ENCODE measurements around the gene PAPPA2.

Gene PAPPA2

GRCh38 chr1:176876966-176877515, 414.1 kb downstream of the PAPPA2 start:
- Histone ChIP-seq H3K36me3 (ENCODE audit: insufficient read depth, low read length) (no peaks in the 10 kb centered on the region), H3K27me3 (ENCODE audit: control insufficient read depth in 1 of 2, insufficient read depth in 2 of 2, low read length in 2 of 2) (no peaks in the 10 kb centered on the region)

GRCh38 chr1:176877557-176877956, 414.6 kb downstream of the PAPPA2 start:
- H3K36me3 ChIP-seq (ENCODE audit: insufficient read depth, low read length), result no peaks in the 10 kb centered on the region
- H3K4me1 ChIP-seq (ENCODE audit: insufficient read depth, low read length), result peaks cover 5% of the 10 kb centered on the region
- H3K4me3 ChIP-seq (ENCODE audit: low read depth in 1 of 2, low read length in 2 of 2), result no peak overlapping the region
- H3K27ac ChIP-seq (ENCODE audit: low read depth, low read length), result no peak overlapping the region
- H3K27me3 ChIP-seq (ENCODE audit: control insufficient read depth in 1 of 2, insufficient read depth in 2 of 2, low read length in 2 of 2), result no peaks in the 10 kb centered on the region
- H3K9me3 ChIP-seq (ENCODE audit: low read length), result no peaks in the 10 kb centered on the region
- H3K9ac ChIP-seq (ENCODE audit: low read length), result no peak overlapping the region

More at GRCh38 chr1:176876966-176877515, 414.1 kb downstream of the PAPPA2 start:
- no peak overlapping the region for H3K27ac ChIP-seq (ENCODE audit: low read depth, low read length)
- H3K9me3 ChIP-seq (ENCODE audit: low read length), result no peaks in the 10 kb centered on the region
- H3K9ac ChIP-seq (ENCODE audit: low read length), result no peak overlapping the region
- H3K4me1 ChIP-seq (ENCODE audit: insufficient read depth, low read length), result peaks cover 5% of the 10 kb centered on the region
- H3K4me3 ChIP-seq (ENCODE audit: low read depth in 1 of 2, low read length in 2 of 2), result no peak overlapping the region

GRCh38 chr1:176878750-176879536, 416.0 kb downstream of the PAPPA2 start:
- Histone ChIP-seq H3K4me3 (ENCODE audit: low read depth in 1 of 2, low read length in 2 of 2) (no peak overlapping the region), H3K9me3 (ENCODE audit: low read length) (no peaks in the 10 kb centered on the region), H3K4me1 (ENCODE audit: insufficient read depth, low read length) (peaks cover 5% of the 10 kb centered on the region), H3K27me3 (ENCODE audit: control insufficient read depth in 1 of 2, insufficient read depth in 2 of 2, low read length in 2 of 2) (no peaks in the 10 kb centered on the region), H3K9ac (ENCODE audit: low read length) (no peak overlapping the region), H3K27ac (ENCODE audit: low read depth, low read length) (no peak overlapping the region), H3K36me3 (ENCODE audit: insufficient read depth, low read length) (no peaks in the 10 kb centered on the region)

DNA sequence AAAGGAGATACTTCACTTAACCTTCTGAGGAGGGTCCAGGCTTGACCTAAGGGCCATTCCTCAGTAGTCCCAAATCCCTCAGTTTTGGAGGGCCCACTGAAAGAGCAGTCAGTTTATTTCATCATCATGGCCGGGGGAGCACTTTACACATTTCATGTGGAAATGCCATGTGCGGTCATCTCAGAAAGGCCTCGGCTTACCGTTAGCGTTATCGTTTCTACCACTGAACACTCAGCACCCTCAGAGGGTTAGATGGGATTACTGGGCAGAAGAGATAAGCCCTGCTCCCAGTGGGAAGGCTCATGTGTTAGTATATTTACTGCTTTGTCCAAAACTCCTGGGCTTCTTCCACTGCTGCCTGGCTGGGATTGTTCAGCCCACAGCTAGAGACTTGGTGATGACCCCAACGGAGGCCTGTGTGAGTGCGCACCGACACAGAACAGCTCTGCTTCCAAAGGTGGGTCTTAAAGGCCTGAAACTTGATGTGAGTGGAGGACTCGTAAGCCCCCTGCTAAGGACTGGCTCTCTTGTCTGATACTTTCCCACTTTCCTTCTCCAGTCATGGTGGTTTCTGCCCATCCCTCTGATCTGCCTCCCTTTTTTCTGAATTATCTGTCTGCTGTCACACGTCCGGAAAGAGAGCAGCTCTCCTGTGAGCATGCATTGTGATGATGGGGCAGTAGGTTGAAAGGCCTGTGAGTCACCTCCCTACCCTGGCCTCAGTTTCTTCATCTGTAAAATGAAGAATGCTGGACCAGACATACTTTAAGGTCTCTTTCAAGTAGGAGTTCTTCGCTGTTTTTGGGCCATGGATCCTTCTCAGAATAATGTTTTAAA, 417.0 kb downstream of the PAPPA2 start:
- Histone ChIP-seq H3K36me3 (ENCODE audit: insufficient read depth, low read length) (no peaks in the 10 kb centered on the region), H3K4me1 (ENCODE audit: insufficient read depth, low read length) (peaks cover 5% of the 10 kb centered on the region), H3K9me3 (ENCODE audit: low read length) (no peaks in the 10 kb centered on the region), H3K9ac (ENCODE audit: low read length) (no peak overlapping the region), H3K4me3 (ENCODE audit: low read depth in 1 of 2, low read length in 2 of 2) (no peak overlapping the region), H3K27me3 (ENCODE audit: control insufficient read depth in 1 of 2, insufficient read depth in 2 of 2, low read length in 2 of 2) (no peaks in the 10 kb centered on the region), H3K27ac (ENCODE audit: low read depth, low read length) (no peak overlapping the region)

GRCh38 chr1:176880955-176881595, 418.1 kb downstream of the PAPPA2 start:
- Histone ChIP-seq H3K4me1 (ENCODE audit: insufficient read depth, low read length) (peaks cover 5% of the 10 kb centered on the region), H3K9ac (ENCODE audit: low read length) (no peak overlapping the region), H3K4me3 (ENCODE audit: low read depth in 1 of 2, low read length in 2 of 2) (no peak overlapping the region), H3K9me3 (ENCODE audit: low read length) (no peaks in the 10 kb centered on the region), H3K27me3 (ENCODE audit: control insufficient read depth in 1 of 2, insufficient read depth in 2 of 2, low read length in 2 of 2) (no peaks in the 10 kb centered on the region), H3K36me3 (ENCODE audit: insufficient read depth, low read length) (no peaks in the 10 kb centered on the region), H3K27ac (ENCODE audit: low read depth, low read length) (no peak overlapping the region)

DNA sequence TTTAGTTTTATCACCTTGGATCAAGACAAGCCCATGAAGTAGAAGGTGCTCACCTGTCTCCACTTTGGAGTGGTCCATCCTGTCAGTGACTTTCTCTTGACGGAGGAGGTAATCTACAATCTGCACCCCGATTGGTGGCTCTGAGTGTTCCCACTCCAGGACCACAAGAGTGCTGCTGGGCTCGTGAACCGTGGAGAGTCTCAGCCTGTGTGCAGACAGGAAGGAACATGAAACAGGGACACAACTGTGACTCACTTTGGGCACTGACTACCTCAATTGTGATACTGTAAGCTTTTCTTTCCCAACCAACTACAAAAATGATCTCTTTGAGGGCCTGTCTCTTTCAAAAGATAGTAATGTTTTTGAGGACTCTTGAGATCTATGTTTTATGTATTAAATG, 421.3 kb downstream of the PAPPA2 start:
- Histone ChIP-seq H3K9me3 (ENCODE audit: low read length) (no peaks in the 10 kb centered on the region), H3K27ac (ENCODE audit: low read depth, low read length) (no peak overlapping the region), H3K36me3 (ENCODE audit: insufficient read depth, low read length) (no peaks in the 10 kb centered on the region), H3K4me1 (ENCODE audit: insufficient read depth, low read length) (peaks cover 5% of the 10 kb centered on the region), H3K4me3 (ENCODE audit: low read depth in 1 of 2, low read length in 2 of 2) (no peak overlapping the region), H3K27me3 (ENCODE audit: control insufficient read depth in 1 of 2, insufficient read depth in 2 of 2, low read length in 2 of 2) (no peaks in the 10 kb centered on the region), H3K9ac (ENCODE audit: low read length) (no peak overlapping the region)

GRCh38 chr1:176884911-176885310, 421.9 kb downstream of the PAPPA2 start:
- no peak overlapping the region for H3K27ac ChIP-seq (ENCODE audit: low read depth, low read length)
- H3K4me3 ChIP-seq (ENCODE audit: low read depth in 1 of 2, low read length in 2 of 2), result no peak overlapping the region
- no peaks in the 10 kb centered on the region for H3K27me3 ChIP-seq (ENCODE audit: control insufficient read depth in 1 of 2, insufficient read depth in 2 of 2, low read length in 2 of 2)
- peaks cover 5% of the 10 kb centered on the region for H3K4me1 ChIP-seq (ENCODE audit: insufficient read depth, low read length)
- no peaks in the 10 kb centered on the region for H3K9me3 ChIP-seq (ENCODE audit: low read length)
- H3K9ac ChIP-seq (ENCODE audit: low read length), result no peak overlapping the region
- no peaks in the 10 kb centered on the region for H3K36me3 ChIP-seq (ENCODE audit: insufficient read depth, low read length)

GRCh38 chr1:176885341-176885740, 422.4 kb downstream of the PAPPA2 start:
- Histone ChIP-seq H3K27me3 (ENCODE audit: control insufficient read depth in 1 of 2, insufficient read depth in 2 of 2, low read length in 2 of 2) (no peaks in the 10 kb centered on the region), H3K9me3 (ENCODE audit: low read length) (no peaks in the 10 kb centered on the region), H3K27ac (ENCODE audit: low read depth, low read length) (no peak overlapping the region), H3K4me1 (ENCODE audit: insufficient read depth, low read length) (peaks cover 5% of the 10 kb centered on the region), H3K36me3 (ENCODE audit: insufficient read depth, low read length) (no peaks in the 10 kb centered on the region), H3K9ac (ENCODE audit: low read length) (no peak overlapping the region), H3K4me3 (ENCODE audit: low read depth in 1 of 2, low read length in 2 of 2) (no peak overlapping the region)

- no peak overlapping the region for H3K27ac ChIP-seq (ENCODE audit: low read depth, low read length)
- no peaks in the 10 kb centered on the region for H3K27me3 ChIP-seq (ENCODE audit: control insufficient read depth in 1 of 2, insufficient read depth in 2 of 2, low read length in 2 of 2)
- H3K9me3 ChIP-seq (ENCODE audit: low read length), result no peaks in the 10 kb centered on the region
- H3K36me3 ChIP-seq (ENCODE audit: insufficient read depth, low read length), result no peaks in the 10 kb centered on the region
- H3K4me1 ChIP-seq (ENCODE audit: insufficient read depth, low read length), result peaks cover 2% of the 10 kb centered on the region
- H3K9ac ChIP-seq (ENCODE audit: low read length), result no peak overlapping the region
- no peak overlapping the region for H3K4me3 ChIP-seq (ENCODE audit: low read depth in 1 of 2, low read length in 2 of 2)
Measured at GRCh38 chr1:176885751-176886150, 422.8 kb downstream of the PAPPA2 start.

GRCh38 chr1:176888471-176889032, 425.6 kb downstream of the PAPPA2 start:
- H3K4me1 ChIP-seq (ENCODE audit: insufficient read depth, low read length), result no peaks in the 10 kb centered on the region
- no peaks in the 10 kb centered on the region for H3K36me3 ChIP-seq (ENCODE audit: insufficient read depth, low read length)
- no peaks in the 10 kb centered on the region for H3K27me3 ChIP-seq (ENCODE audit: control insufficient read depth in 1 of 2, insufficient read depth in 2 of 2, low read length in 2 of 2)
- no peak overlapping the region for H3K27ac ChIP-seq (ENCODE audit: low read depth, low read length)
- no peaks in the 10 kb centered on the region for H3K9me3 ChIP-seq (ENCODE audit: low read length)
- no peak overlapping the region for H3K4me3 ChIP-seq (ENCODE audit: low read depth in 1 of 2, low read length in 2 of 2)
- no peak overlapping the region for H3K9ac ChIP-seq (ENCODE audit: low read length)

Data from muscle layer of colon (tissue), 2 donors.